HepG2 (cell line): ENCODE measurements around the gene STOM. TPM values are rescaled to one million over a fixed set of nuclear protein-coding genes. Genes with fewer than 3 reads are reported as not detected.

Experiments
- ATAC-seq: fragments of 200-7000 bp; cut with Tn5 transposase; 3 replicates; pipeline ENCODE4 v1.9.1; 2020; ENCODE audit warnings: mild to moderate bottlenecking, moderate library complexity
- BruUV-seq: library from RNA; stranded (reverse); fragments of 400-500 nt; replicated peaks from 2 replicates; lab custom pipeline; 2021; lab: Mats Ljungman, UMichigan
- CTCF ChIA-PET: fragments of 300-600 bp; formaldehyde crosslinking; extraction: SDS; loops from one replicate; lab custom pipeline; 2021; ENCODE audit warnings: low total read pairs, inconsistent platforms, low intra/inter-chr PET ratio; lab: Yijun Ruan, JAX
- POLR2A ChIA-PET: fragments of 350-600 bp; sonication (Branson Sonifier 250); formaldehyde crosslinking; loops from one replicate; lab custom pipeline; 2020; ENCODE audit warnings: antibody characterized with exemption, inconsistent platforms; lab: Yijun Ruan, JAX
- DNase-seq: peaks from one replicate; pipeline ENCODE4 v3.0.0-alpha.2; 2015; ENCODE audit warnings: low spot score
- FAIRE-seq: peaks from 3 replicates; lab custom pipeline; 2011; peaks lifted over from hg19 to GRCh38; lab: Jason Lieb, UNC
- H2AFZ ChIP-seq: one replicate; pipeline ENCODE4 v1.6.1; 2011; ENCODE audit warnings: low read length, inconsistent platforms
- H3K27ac ChIP-seq: fragments of 300-600 bp; 3 replicates; pipeline ENCODE4 v1.8.0; 2011; ENCODE audit warnings: mixed run types, mild to moderate bottlenecking, mixed read lengths, low read length, inconsistent platforms; ENCODE audit not compliant: insufficient read depth; ENCODE audit errors: extremely low read length
- H3K27me3 ChIP-seq, 2 experiments: fragments of 200-600 bp in 1 of 2; 2 replicates in 1 of 2; 3 replicates in 1 of 2; pipeline versions ENCODE4 v1.6.0 to v1.8.0; 2011; ENCODE audit warnings: low read length in 2 of 2, mild to moderate bottlenecking in 2 of 2, moderate library complexity in 2 of 2, inconsistent platforms in 1 of 2; ENCODE audit not compliant: insufficient read depth in 2 of 2, control insufficient read depth in 1 of 2
- H3K36me3 ChIP-seq, 2 experiments: fragments of 200-600 bp in 1 of 2; replicated peaks in 1 of 2; 2 replicates in 1 of 2; 3 replicates in 1 of 2; pipeline versions ENCODE4 v1.5.1 to v1.8.0; 2011; ENCODE audit warnings: low read length in 2 of 2, inconsistent platforms in 1 of 2; ENCODE audit not compliant: insufficient read depth in 2 of 2, control insufficient read depth in 1 of 2
- H3K4me1 ChIP-seq: 2 replicates; pipeline ENCODE4 v1.5.1; 2012; ENCODE audit warnings: low read length, inconsistent platforms; ENCODE audit not compliant: insufficient read depth
- H3K4me2 ChIP-seq: 2 replicates; pipeline ENCODE4 v1.6.0; 2011; ENCODE audit warnings: low read depth, low read length, inconsistent platforms
- H3K4me3 ChIP-seq, 3 experiments: fragments of 200-600 bp in 1 of 3; sonication (generic), shearing (Covaris generic) in 1 of 3; replicated peaks in 1 of 3; 2 replicates each; pipeline ENCODE4 v1.5.1; 2011 to 2016; ENCODE audit warnings: low read length in 3 of 3, inconsistent platforms in 2 of 3, low read depth in 2 of 3, mild to moderate bottlenecking in 2 of 3, control low read depth in 1 of 3, mixed read lengths in 1 of 3; ENCODE audit not compliant: insufficient read depth in 1 of 3
- H3K79me2 ChIP-seq: one replicate; pipeline ENCODE4 v1.6.1; 2011; ENCODE audit warnings: low read length, inconsistent platforms; ENCODE audit not compliant: insufficient read depth
- H3K9ac ChIP-seq: 2 replicates; pipeline ENCODE4 v1.6.0; 2011; ENCODE audit warnings: mild to moderate bottlenecking, low read depth, low read length, inconsistent platforms; ENCODE audit not compliant: insufficient read depth
- H3K9me3 ChIP-seq: 2 replicates; pipeline ENCODE4 v1.5.1; 2012; ENCODE audit warnings: mild to moderate bottlenecking, low read length
- H4K20me1 ChIP-seq: 2 replicates; pipeline ENCODE4 v1.6.0; 2011; ENCODE audit warnings: inconsistent platforms, mild to moderate bottlenecking, low read length, moderate library complexity; ENCODE audit not compliant: insufficient read depth
- CEBPG ChIP-seq: IDR thresholded peaks from 2 replicates; pipeline ENCODE4 v1.6.1; 2016
- ETV5 ChIP-seq: IDR thresholded peaks from 2 replicates; pipeline ENCODE4 v1.6.1; 2018; ENCODE audit warnings: missing biosample characterization, missing genetic modification reagents, inconsistent platforms, borderline replicate concordance
- FOXA1 ChIP-seq, 2 experiments: fragments of 450-650 bp in 1 of 2; sonication (generic) in 1 of 2; formaldehyde crosslinking in 1 of 2; IDR thresholded peaks; 2 replicates each; pipeline versions ENCODE4 v1.4.0 to v1.6.1; 2016 to 2020; ENCODE audit warnings: missing genetic modification reagents in 1 of 2
- GABPA ChIP-seq, 2 experiments: IDR thresholded peaks; 2 replicates each; pipeline ENCODE4 v1.6.1; 2011 to 2016; ENCODE audit warnings: low read depth in 2 of 2, low read length in 1 of 2, missing biosample characterization in 1 of 2, missing genetic modification characterization in 1 of 2
- HNF4G ChIP-seq, 2 experiments: sonication (generic) in 1 of 2; formaldehyde crosslinking in 1 of 2; IDR thresholded peaks; 2 replicates each; pipeline versions ENCODE4 v1.4.0 to v1.6.1; 2011 to 2020; ENCODE audit warnings: borderline replicate concordance in 2 of 2, low read depth in 2 of 2, mild to moderate bottlenecking in 2 of 2, low read length in 1 of 2, missing genetic modification reagents in 1 of 2, moderate library complexity in 1 of 2
- KLF13 ChIP-seq: sonication (generic); formaldehyde crosslinking; IDR thresholded peaks from 2 replicates; pipeline ENCODE4 v1.4.0; 2020; ENCODE audit warnings: mild to moderate bottlenecking, missing genetic modification reagents
- MTA1 ChIP-seq: sonication (generic); formaldehyde crosslinking; IDR thresholded peaks from 2 replicates; pipeline ENCODE4 v1.4.0; 2020; ENCODE audit warnings: missing genetic modification reagents, mild to moderate bottlenecking, borderline replicate concordance
- TOPORS ChIP-seq: sonication (generic); formaldehyde crosslinking; IDR thresholded peaks from 2 replicates; pipeline ENCODE4 v1.8.0; 2023; ENCODE audit warnings: mild to moderate bottlenecking, missing genetic modification reagents
- TSC22D2 ChIP-seq: sonication (generic); formaldehyde crosslinking; IDR thresholded peaks from 2 replicates; pipeline ENCODE4 v1.5.1; 2020; ENCODE audit warnings: missing genetic modification reagents, mild to moderate bottlenecking, borderline replicate concordance
- ZBTB38 ChIP-seq: sonication (generic); formaldehyde crosslinking; IDR thresholded peaks from 2 replicates; pipeline ENCODE4 v1.5.1; 2020; ENCODE audit warnings: mild to moderate bottlenecking, missing genetic modification reagents
- ZMYM3 ChIP-seq: sonication (generic); formaldehyde crosslinking; IDR thresholded peaks from 2 replicates; pipeline ENCODE4 v1.5.1; 2020; ENCODE audit warnings: mild to moderate bottlenecking, missing genetic modification reagents
- ZNF235 ChIP-seq: sonication (generic); formaldehyde crosslinking; IDR thresholded peaks from 2 replicates; pipeline ENCODE4 v1.8.1; 2023; ENCODE audit warnings: mild to moderate bottlenecking, missing genetic modification reagents, borderline replicate concordance
- ZNF460 ChIP-seq: sonication (generic); formaldehyde crosslinking; IDR thresholded peaks from 2 replicates; pipeline ENCODE4 v1.5.1; 2020; ENCODE audit warnings: missing genetic modification reagents, mild to moderate bottlenecking, borderline replicate concordance
- ZNF703 ChIP-seq: sonication (generic); formaldehyde crosslinking; IDR thresholded peaks from 2 replicates; pipeline ENCODE4 v1.5.1; 2020; ENCODE audit warnings: missing genetic modification reagents, mild to moderate bottlenecking, moderate library complexity, borderline replicate concordance
- ZNF839 ChIP-seq: sonication (generic); formaldehyde crosslinking; IDR thresholded peaks from 2 replicates; pipeline ENCODE4 v1.4.0; 2020; ENCODE audit warnings: missing genetic modification reagents, mild to moderate bottlenecking, borderline replicate concordance
- WGBS: methylation state at CpG from one replicate; pipeline ENCODE4 v1.1.6; 2017; ENCODE audit warnings: low lambda C conversion rate; 5-methylcytosine and 5-hydroxymethylcytosine counted together
- in situ Hi-C: cut with HindIII; loops from 2 replicates; pipeline ENCODE4 v1.10.0; 2017; ENCODE audit warnings: low pct_unique_long_range_greater_than_20kb; ENCODE audit not compliant: extremely low pct_ligation_motif_present
- intact Hi-C: fragments of 100-400 bp; cut with micrococcal nuclease; formaldehyde crosslinking; loops from one replicate; pipeline ENCODE4 v1.10.0; 2022; ENCODE audit not compliant: unreplicated experiment
- polyA plus RNA-seq, 8 experiments: library from polyadenylated mRNA; depleted of rRNA in 3 of 8; stranded (reverse) in 7 of 8; unstranded in 1 of 8; fragments of >200 nt; fragmentation: Illumina TruSeq in 4 of 8; extraction: Trizol in 4 of 8; gene quantifications; 2 replicates each; pipeline versions ENCODE4 v1.2.1 to v1.2.3, GENCODE V29; 2011 to 2016; ENCODE audit warnings: low read depth in 4 of 8, missing spikeins in 1 of 8, mixed read lengths in 1 of 8; ENCODE audit not compliant: insufficient read depth in 1 of 8
- total RNA-seq, 5 experiments: library from RNA; depleted of rRNA; stranded (reverse); fragments of >200 nt; fragmentation: Illumina TruSeq; extraction: Trizol; gene quantifications; 2 replicates each; pipeline ENCODE4 v1.2.3, GENCODE V29; 2016; ENCODE audit warnings: low read depth in 1 of 5
- TF ChIP-seq, protein P1 (sequence below), 2 experiments: sonication (generic) in 1 of 2; formaldehyde crosslinking in 1 of 2; IDR thresholded peaks; 2 replicates each; pipeline versions ENCODE4 v1.4.0 to v1.6.1; 2016 to 2020; ENCODE audit warnings: borderline replicate concordance in 1 of 2, low read depth in 1 of 2, mild to moderate bottlenecking in 1 of 2, missing genetic modification reagents in 1 of 2

STOM gene
- total and polyA plus RNA-seq, 2 of the 13 experiments (the other 11 are each of a cell fraction or from before 2014, with no cell fraction given): 43.6 to 165 TPM

DNA sequence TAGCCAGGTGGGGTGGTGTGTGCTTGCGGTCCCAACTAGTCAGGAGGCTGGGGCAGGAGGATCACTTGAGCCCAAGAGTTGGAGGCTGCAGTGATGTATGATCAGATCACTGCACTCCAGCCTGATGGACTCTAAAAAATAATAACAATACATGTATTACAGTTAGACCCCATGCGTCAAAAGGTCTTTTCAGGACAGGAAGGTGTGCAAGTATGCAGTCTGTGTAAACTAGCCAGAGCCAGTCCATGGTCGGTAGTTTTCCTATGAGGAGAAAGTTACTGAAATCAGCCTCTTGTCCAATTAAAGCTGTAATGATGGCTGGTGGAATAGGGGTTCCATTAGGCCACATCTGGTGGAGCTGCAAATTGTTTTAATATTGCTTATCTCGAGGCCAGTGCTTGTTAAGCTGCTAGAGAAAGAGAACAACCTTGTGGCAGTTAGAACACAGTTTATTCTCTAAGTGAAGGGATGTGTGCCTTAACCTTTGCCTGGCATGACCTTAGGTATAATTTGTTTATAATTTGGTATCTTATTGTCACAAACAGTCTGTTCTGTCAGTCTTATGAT, 1.5 kb upstream of the STOM start (continued):
- TF ChIP-seq TSC22D2 (CRISPR knock-in tag) (no peak), CEBPG (CRISPR knock-in tag) (no peak), FOXA1 (IDR thresholded peaks at IDR 0.05) (no peak), FOXA1 (CRISPR knock-in tag; IDR thresholded peaks at IDR 0.05) (peak; percentile 18; the same call in 1 of the 2 replicates), ZMYM3 (peak; percentile 75; the same call in 1 of the 2 replicates)

DNA sequence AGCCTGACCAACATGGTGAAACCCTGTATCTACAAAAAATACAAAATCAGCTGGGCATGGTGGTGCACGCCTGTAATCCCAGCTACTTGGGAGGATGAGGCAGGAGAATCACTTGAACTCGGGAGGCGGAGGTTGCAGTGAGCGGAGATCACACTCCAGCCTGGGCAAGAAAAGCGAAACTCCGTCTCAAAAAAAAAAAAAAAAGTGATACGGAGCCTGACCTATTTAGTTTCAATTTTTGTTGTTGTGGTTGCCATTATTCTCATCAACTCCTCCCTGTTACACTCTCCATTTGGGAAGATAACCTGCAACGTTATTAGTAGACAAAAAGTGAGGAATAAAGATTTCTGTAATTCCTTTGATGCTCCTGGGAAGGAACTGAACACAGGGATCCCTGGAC, 1.3 kb downstream of the STOM start:
- Histone ChIP-seq H3K27ac (peak overlapping the region; percentile 84), H3K4me2 (peak overlapping the region; percentile 87), H4K20me1 (peaks cover 2% of the 10 kb centered on the region; the same call in 1 of the 2 replicates), H3K9ac (peak overlapping the region; percentile 87; the same call in 1 of the 2 replicates), H3K4me1 (peaks cover 95% of the 10 kb centered on the region), H3K27me3 (no peaks in the 10 kb centered on the region), H3K4me3 (peak overlapping the region; percentile 62 to 88 (median 81)), H3K79me2 (peaks cover 53% of the 10 kb centered on the region), H2AFZ (no peak overlapping the region), H3K36me3 (peaks cover 0 to 2% of the 10 kb centered on the region in 2 experiments; a peak in 1 of 5 replicates), H3K9me3 (no peaks in the 10 kb centered on the region)
- TF ChIP-seq ZNF703 (no peak), ZBTB38 (peak; percentile 52; the same call in 1 of the 2 replicates), TOPORS (CRISPR knock-in tag) (no peak), ZNF235 (CRISPR knock-in tag) (no peak), MTA1 (CRISPR knock-in tag) (no peak), HNF4G (IDR thresholded peaks at IDR 0.05; ENCODE audit: borderline replicate concordance, low read depth, low read length) (no peak), HNF4G (CRISPR knock-in tag; IDR thresholded peaks at IDR 0.05; ENCODE audit: borderline replicate concordance, low read depth) (no peak), GABPA (IDR thresholded peaks at IDR 0.05; ENCODE audit: low read depth, low read length) (no peak), GABPA (CRISPR knock-in tag; IDR thresholded peaks at IDR 0.05; ENCODE audit: low read depth) (no peak), ZNF839 (CRISPR knock-in tag) (no peak), ETV5 (CRISPR knock-in tag) (no peak), ZNF460 (peak; percentile 86), KLF13 (CRISPR knock-in tag) (no peak)
- TF ChIP-seq, protein P1, sequence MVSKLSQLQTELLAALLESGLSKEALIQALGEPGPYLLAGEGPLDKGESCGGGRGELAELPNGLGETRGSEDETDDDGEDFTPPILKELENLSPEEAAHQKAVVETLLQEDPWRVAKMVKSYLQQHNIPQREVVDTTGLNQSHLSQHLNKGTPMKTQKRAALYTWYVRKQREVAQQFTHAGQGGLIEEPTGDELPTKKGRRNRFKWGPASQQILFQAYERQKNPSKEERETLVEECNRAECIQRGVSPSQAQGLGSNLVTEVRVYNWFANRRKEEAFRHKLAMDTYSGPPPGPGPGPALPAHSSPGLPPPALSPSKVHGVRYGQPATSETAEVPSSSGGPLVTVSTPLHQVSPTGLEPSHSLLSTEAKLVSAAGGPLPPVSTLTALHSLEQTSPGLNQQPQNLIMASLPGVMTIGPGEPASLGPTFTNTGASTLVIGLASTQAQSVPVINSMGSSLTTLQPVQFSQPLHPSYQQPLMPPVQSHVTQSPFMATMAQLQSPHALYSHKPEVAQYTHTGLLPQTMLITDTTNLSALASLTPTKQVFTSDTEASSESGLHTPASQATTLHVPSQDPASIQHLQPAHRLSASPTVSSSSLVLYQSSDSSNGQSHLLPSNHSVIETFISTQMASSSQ (IDR thresholded peaks at IDR 0.05; ENCODE audit: low read depth): 0 out of 2 replicates have a peak, but pooled peaks have one; percentile 3
- TF ChIP-seq, protein P1 (CRISPR knock-in tag; IDR thresholded peaks at IDR 0.05; ENCODE audit: borderline replicate concordance): no peak
- FAIRE-seq (no peak), DNase-seq (no peak), ATAC-seq (no peak)
- POLR2A ChIA-PET: interaction anchor here (0.7 to 1.4 kb wide), 2 partner anchors 11 to 47 kb away, joined by 3 read pairs; no protein-coding TSS in a partner anchor
- no TSS peak for BruUV-seq
- intact Hi-C loops: no loop called here
- CTCF ChIA-PET: no interaction called here
- WGBS: 52% methylated on average over 8 of the region's 8 CpGs
- in situ Hi-C loops: no loop called here
